Kidney (tissue), 14 donors: ENCODE results near the gene REM2. TPM values are rescaled to one million over a fixed set of nuclear protein-coding genes. Genes with fewer than 3 reads are reported as not detected.

Experiments used
- DNase-seq, 5 donors: peaks; one replicate each; pipeline ENCODE4 v3.0.0-alpha.2; 2013 to 2020
- FAIRE-seq: peaks from 2 replicates; lab custom pipeline; 2012; peaks lifted over from hg19 to GRCh38; lab: Jason Lieb, UNC
- H3K27ac ChIP-seq, 2 donors: one replicate each; pipeline ENCODE4 v1.7.0; 2013; ENCODE audit warnings: low read depth in 2 of 2, low read length in 2 of 2, inconsistent platforms in 1 of 2
- H3K27me3 ChIP-seq: one replicate; pipeline ENCODE4 v1.7.1; 2013; ENCODE audit warnings: low read length, inconsistent platforms; ENCODE audit not compliant: control insufficient read depth, insufficient read depth
- H3K36me3 ChIP-seq, 3 donors: one replicate each; pipeline versions ENCODE4 v1.7.0 to v1.7.1; 2013; ENCODE audit warnings: low read length in 3 of 3, control low read depth in 1 of 3, inconsistent platforms in 1 of 3; ENCODE audit not compliant: insufficient read depth in 3 of 3, control insufficient read depth in 2 of 3
- H3K4me1 ChIP-seq, 3 donors: one replicate each; pipeline versions ENCODE4 v1.7.0 to v1.7.1; 2013; ENCODE audit warnings: low read length in 3 of 3, inconsistent platforms in 1 of 3, low read depth in 1 of 3; ENCODE audit not compliant: control insufficient read depth in 2 of 3, insufficient read depth in 2 of 3
- H3K4me3 ChIP-seq, 3 donors: one replicate each; pipeline versions ENCODE4 v1.7.0 to v1.8.1; 2013; ENCODE audit warnings: low read length in 3 of 3, control low read depth in 1 of 3, inconsistent platforms in 1 of 3
- H3K9ac ChIP-seq, 3 donors: one replicate each; pipeline versions ENCODE4 v1.7.0 to v1.7.1; 2013; ENCODE audit warnings: low read length in 3 of 3, control low read depth in 1 of 3, inconsistent platforms in 1 of 3
- H3K9me3 ChIP-seq, 3 donors: one replicate each; pipeline versions ENCODE4 v1.7.0 to v1.7.1; 2013; ENCODE audit warnings: low read length in 3 of 3, control low read depth in 1 of 3, inconsistent platforms in 1 of 3; ENCODE audit not compliant: control insufficient read depth in 2 of 3, insufficient read depth in 1 of 3
- CTCF ChIP-seq: IDR thresholded peaks from 3 replicates; pipeline ENCODE4 v1.5.1; 2012; ENCODE audit warnings: mild to moderate bottlenecking, moderate library complexity, borderline replicate concordance; ENCODE audit not compliant: insufficient read depth; ENCODE audit errors: extremely low read depth
- intact Hi-C: fragments of 100-400 bp; cut with DNase I; formaldehyde crosslinking; loops from one replicate; pipeline ENCODE4 v1.11.1; 2022
- polyA plus RNA-seq: library from polyadenylated mRNA; stranded (reverse); fragments of 350-450 nt; fragmentation: Illumina TruSeq; extraction: RNeasy Lipid Tissue Mini Kit (QIAGEN cat#74804); gene quantifications from one replicate; pipeline ENCODE4 v1.2.3, GENCODE V29; 2014; ENCODE audit warnings: low read depth, low replicate concordance; ENCODE audit not compliant: insufficient read depth
- total RNA-seq: library from RNA; stranded (reverse); fragmentation: NEBNext Ultra II Directional; extraction: Animal tissue kit (Norgen Biotek cat#: 25700); gene quantifications from one replicate; pipeline ENCODE4 v1.2.1, GENCODE V29; 2021
- donor health status: control.
- donor health status: control.
- donor health status: control.
- donor health status: control.
- donor health status: control.
- donor health status: DM: yes; HTN: yes; CAD: no.
- donor health status: Normal renal cell carcinoma (clear cell type).

Gene REM2
- total and polyA plus RNA-seq, 2 donors from 2014 or later: 0.63 to 0.77 TPM

GRCh38 chr14:22847661-22848341 is 35.2 kb upstream of the REM2 start:
- Histone ChIP-seq H3K36me3 (peaks cover 9 to 29% (median 10%) of the 10 kb centered on the region in 3 donors), H3K27me3 (no peaks in the 10 kb centered on the region), H3K4me3 (no peak overlapping the region), H3K27ac (peak overlapping the region; percentile 74 to 80), H3K9me3 (no peaks in the 10 kb centered on the region), H3K4me1 (peaks cover 3 to 17% (median 10%) of the 10 kb centered on the region in 3 donors), H3K9ac (peak overlapping the region in 1 of 3 donors; percentile 46)
- peak in 2 of 5 donors; percentile 31 to 45 for DNase-seq
- intact Hi-C loops: no loop called here
- no peak for TF ChIP-seq CTCF
- FAIRE-seq: no peak

GRCh38 chr14:22848351-22849164 is 34.5 kb upstream of the REM2 start:
- H3K9ac ChIP-seq: peak overlapping the region in 1 of 3 donors; percentile 46
- intact Hi-C loops: no loop called here
- TF ChIP-seq CTCF: no peak
- no peaks in the 10 kb centered on the region for H3K27me3 ChIP-seq
- DNase-seq: peak; percentile 79 to 94 (median 82)
- H3K36me3 ChIP-seq: peaks cover 6 to 21% (median 7%) of the 10 kb centered on the region in 3 donors
- H3K4me1 ChIP-seq: peaks cover 3 to 21% (median 10%) of the 10 kb centered on the region in 3 donors
- H3K9me3 ChIP-seq: no peaks in the 10 kb centered on the region
- no peak for FAIRE-seq
- peak overlapping the region; percentile 80 to 82 for H3K27ac ChIP-seq
- H3K4me3 ChIP-seq: no peak overlapping the region

GRCh38 chr14:22849212-22849819 is 33.7 kb upstream of the REM2 start:
- intact Hi-C loops: no loop called here
- no peaks in the 10 kb centered on the region for H3K27me3 ChIP-seq
- H3K36me3 ChIP-seq: peaks cover 6 to 18% (median 7%) of the 10 kb centered on the region in 3 donors
- H3K9ac ChIP-seq: peak overlapping the region in 1 of 3 donors; percentile 46
- TF ChIP-seq CTCF: no peak
- H3K4me1 ChIP-seq: peaks cover 3 to 21% (median 10%) of the 10 kb centered on the region in 3 donors
- DNase-seq (peak; percentile 27 to 84 (median 35)), FAIRE-seq (no peak)
- no peaks in the 10 kb centered on the region for H3K9me3 ChIP-seq
- peak overlapping the region; percentile 71 to 76 for H3K27ac ChIP-seq
- H3K4me3 ChIP-seq: no peak overlapping the region
